Measurements from ENCODE around the gene U2AF2. TPM values are rescaled to one million over a fixed set of nuclear protein-coding genes. Genes with fewer than 3 reads are reported as not detected.

U2AF2 gene
- total and polyA plus RNA-seq, 11 donors, result 39.9 to 104 (median 72.7) TPM

- no peak for DNase-seq
- intact Hi-C loops (cut with DNase I), result no loop called here
- 67 to 70% (median 69%) methylated on average over 2 of the region's 2 CpGs for WGBS, 4 donors
These were observed 16.2 kb downstream of the U2AF2 start for GRCh38 chr19:55671054-55671378.

GRCh38 chr19:55672418-55672817, 17.6 kb downstream of the U2AF2 start:
- no peak for ATAC-seq
- intact Hi-C loops (cut with DNase I), result loop anchor here in 1 of 10 donors (2.0 kb wide), 1 partner anchor 14 kb away; no protein-coding TSS in a partner anchor
- Histone ChIP-seq H3K4me1 (peaks cover 9 to 54% (median 26%) of the 10 kb centered on the region in 12 donors), H3K4me3 (no peak overlapping the region), H3K27me3 (no peaks in the 10 kb centered on the region), H3K36me3 (peaks cover 0 to 65% (median 52%) of the 10 kb centered on the region in 9 donors), H3K9me3 (no peaks in the 10 kb centered on the region), H3K27ac (no peak overlapping the region)
- DNase-seq, result no peak
- WGBS, 4 donors, result 79 to 84% (median 81%) methylated on average over 5 of the region's 5 CpGs
- TF ChIP-seq POLR2A (IDR thresholded peaks at IDR 0.05), result no peak
- TF ChIP-seq, protein P1, sequence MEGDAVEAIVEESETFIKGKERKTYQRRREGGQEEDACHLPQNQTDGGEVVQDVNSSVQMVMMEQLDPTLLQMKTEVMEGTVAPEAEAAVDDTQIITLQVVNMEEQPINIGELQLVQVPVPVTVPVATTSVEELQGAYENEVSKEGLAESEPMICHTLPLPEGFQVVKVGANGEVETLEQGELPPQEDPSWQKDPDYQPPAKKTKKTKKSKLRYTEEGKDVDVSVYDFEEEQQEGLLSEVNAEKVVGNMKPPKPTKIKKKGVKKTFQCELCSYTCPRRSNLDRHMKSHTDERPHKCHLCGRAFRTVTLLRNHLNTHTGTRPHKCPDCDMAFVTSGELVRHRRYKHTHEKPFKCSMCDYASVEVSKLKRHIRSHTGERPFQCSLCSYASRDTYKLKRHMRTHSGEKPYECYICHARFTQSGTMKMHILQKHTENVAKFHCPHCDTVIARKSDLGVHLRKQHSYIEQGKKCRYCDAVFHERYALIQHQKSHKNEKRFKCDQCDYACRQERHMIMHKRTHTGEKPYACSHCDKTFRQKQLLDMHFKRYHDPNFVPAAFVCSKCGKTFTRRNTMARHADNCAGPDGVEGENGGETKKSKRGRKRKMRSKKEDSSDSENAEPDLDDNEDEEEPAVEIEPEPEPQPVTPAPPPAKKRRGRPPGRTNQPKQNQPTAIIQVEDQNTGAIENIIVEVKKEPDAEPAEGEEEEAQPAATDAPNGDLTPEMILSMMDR (IDR thresholded peaks at IDR 0.05), result no peak

More at GRCh38 chr19:55671054-55671378, 16.2 kb downstream of the U2AF2 start:
- no peaks in the 10 kb centered on the region for H3K27me3 ChIP-seq
- H3K27ac ChIP-seq, result no peak overlapping the region
- TF ChIP-seq POLR2A (IDR thresholded peaks at IDR 0.05), result no peak
- TF ChIP-seq, protein P1 (IDR thresholded peaks at IDR 0.05), result no peak
- peaks cover 0 to 79% (median 66%) of the 10 kb centered on the region in 9 donors for H3K36me3 ChIP-seq
- H3K9me3 ChIP-seq, result no peaks in the 10 kb centered on the region
- ATAC-seq, result no peak
- no peak overlapping the region for H3K4me3 ChIP-seq
- peaks cover 0 to 51% (median 12%) of the 10 kb centered on the region in 12 donors for H3K4me1 ChIP-seq

GRCh38 chr19:55673465-55673864, 18.6 kb downstream of the U2AF2 start:
- H3K36me3 ChIP-seq, result peaks cover 0 to 59% (median 44%) of the 10 kb centered on the region in 9 donors
- 75 to 80% (median 79%) methylated on average over 9 of the region's 9 CpGs for WGBS, 4 donors
- H3K27ac ChIP-seq, result no peak overlapping the region
- intact Hi-C loops (cut with DNase I), result loop anchor here in 1 of 10 donors (2.0 kb wide), 1 partner anchor 15 kb away; no protein-coding TSS in a partner anchor
- H3K4me1 ChIP-seq, result peaks cover 12 to 55% (median 32%) of the 10 kb centered on the region in 12 donors
- no peak for TF ChIP-seq POLR2A (IDR thresholded peaks at IDR 0.05)
- TF ChIP-seq, protein P1 (IDR thresholded peaks at IDR 0.05), result no peak
- DNase-seq, result peak in 1 of 5 donors; percentile 50
- no peak overlapping the region for H3K4me3 ChIP-seq
- ATAC-seq, result no peak
- no peaks in the 10 kb centered on the region for H3K27me3 ChIP-seq
- H3K9me3 ChIP-seq, result no peaks in the 10 kb centered on the region

DNA sequence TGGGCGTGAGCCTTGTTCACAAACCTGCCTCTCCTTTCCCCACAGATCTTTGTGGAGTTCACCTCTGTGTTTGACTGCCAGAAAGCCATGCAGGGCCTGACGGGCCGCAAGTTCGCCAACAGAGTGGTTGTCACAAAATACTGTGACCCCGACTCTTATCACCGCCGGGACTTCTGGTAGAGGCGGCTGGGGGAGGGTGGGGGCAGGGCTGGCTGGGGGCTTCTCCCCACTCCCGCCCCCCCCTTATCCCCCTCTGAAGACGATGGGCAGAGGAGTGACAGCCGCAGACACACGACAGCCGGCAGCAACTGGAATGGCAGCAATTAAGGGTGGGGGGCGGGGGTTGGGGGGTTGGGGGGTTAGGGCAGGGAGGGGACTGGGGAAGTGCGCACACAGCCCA, 19.1 kb downstream of the U2AF2 start:
- Histone ChIP-seq H3K36me3 (peaks cover 2 to 59% (median 44%) of the 10 kb centered on the region in 9 donors), H3K27ac (peak overlapping the region in 1 of 12 donors; percentile 87), H3K9me3 (no peaks in the 10 kb centered on the region), H3K4me1 (peaks cover 12 to 59% (median 34%) of the 10 kb centered on the region in 12 donors), H3K27me3 (no peaks in the 10 kb centered on the region), H3K4me3 (no peak overlapping the region)
- intact Hi-C loops (cut with DNase I), result loop anchor here in 2 of 10 donors (2.0 kb wide), 2 partner anchors 15 to 19 kb away; partner anchors contain the start of gene U2AF2 (in 1 of the 2)
- DNase-seq (no peak), ATAC-seq (no peak)
- WGBS, 4 donors, result 68 to 73% (median 72%) methylated on average over 3 to 15 of the region's 15 CpGs
- TF ChIP-seq, protein P1 (IDR thresholded peaks at IDR 0.05), result no peak
- no peak for TF ChIP-seq POLR2A (IDR thresholded peaks at IDR 0.05)

Data from heart left ventricle (tissue), 16 donors.